ENCODE results near the gene PPP1R14B. TPM values are rescaled to one million over a fixed set of nuclear protein-coding genes. Genes with fewer than 3 reads are reported as not detected.

PPP1R14B gene
- total and polyA plus RNA-seq, 2 of the 13 experiments (the other 11 are each of a cell fraction or from before 2014, with no cell fraction given), result 110 to 148 TPM

- TF ChIP-seq ZNF18 (CRISPR knock-in tag; IDR thresholded peaks at IDR 0.05; ENCODE audit: insufficient replicate concordance), result no peak
- TF ChIP-seq THYN1 (CRISPR knock-in tag; IDR thresholded peaks at IDR 0.05; ENCODE audit: borderline replicate concordance, low read depth), result no peak
- peak; percentile 29; the same call in 1 of the 2 replicates for TF ChIP-seq MEIS2 (CRISPR knock-in tag; IDR thresholded peaks at IDR 0.05)
- no peak for TF ChIP-seq REL (CRISPR knock-in tag; conservative IDR thresholded peaks at IDR 0.05)
- TF ChIP-seq DR1 (CRISPR knock-in tag; IDR thresholded peaks at IDR 0.05), result no peak
- no peak for TF ChIP-seq ZNF770 (CRISPR knock-in tag; IDR thresholded peaks at IDR 0.05)
- peak; percentile 67; the same call in 1 of the 2 replicates for TF ChIP-seq NFYC (CRISPR knock-in tag; IDR thresholded peaks at IDR 0.05)
- TF ChIP-seq ZFX (CRISPR knock-in tag; IDR thresholded peaks at IDR 0.05; ENCODE audit: low read depth), result peak; percentile 81
- TF ChIP-seq HES4 (CRISPR knock-in tag; IDR thresholded peaks at IDR 0.05; ENCODE audit: borderline replicate concordance), result peak; percentile 13
- TF ChIP-seq, protein P1, sequence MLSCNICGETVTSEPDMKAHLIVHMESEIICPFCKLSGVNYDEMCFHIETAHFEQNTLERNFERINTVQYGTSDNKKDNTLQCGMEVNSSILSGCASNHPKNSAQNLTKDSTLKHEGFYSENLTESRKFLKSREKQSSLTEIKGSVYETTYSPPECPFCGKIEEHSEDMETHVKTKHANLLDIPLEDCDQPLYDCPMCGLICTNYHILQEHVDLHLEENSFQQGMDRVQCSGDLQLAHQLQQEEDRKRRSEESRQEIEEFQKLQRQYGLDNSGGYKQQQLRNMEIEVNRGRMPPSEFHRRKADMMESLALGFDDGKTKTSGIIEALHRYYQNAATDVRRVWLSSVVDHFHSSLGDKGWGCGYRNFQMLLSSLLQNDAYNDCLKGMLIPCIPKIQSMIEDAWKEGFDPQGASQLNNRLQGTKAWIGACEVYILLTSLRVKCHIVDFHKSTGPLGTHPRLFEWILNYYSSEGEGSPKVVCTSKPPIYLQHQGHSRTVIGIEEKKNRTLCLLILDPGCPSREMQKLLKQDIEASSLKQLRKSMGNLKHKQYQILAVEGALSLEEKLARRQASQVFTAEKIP (CRISPR knock-in tag; IDR thresholded peaks at IDR 0.05; ENCODE audit: borderline replicate concordance), result no peak
- no peak for TF ChIP-seq ZNF496 (CRISPR knock-in tag; IDR thresholded peaks at IDR 0.05; ENCODE audit: insufficient replicate concordance)
- peak; percentile 87 for TF ChIP-seq TERF1 (CRISPR knock-in tag; IDR thresholded peaks at IDR 0.05)
- TF ChIP-seq MAX (IDR thresholded peaks at IDR 0.05), result peak; percentile 67
- peak; percentile 7; the same call in 1 of the 2 replicates for TF ChIP-seq ZBTB25 (CRISPR knock-in tag; IDR thresholded peaks at IDR 0.05)
- TF ChIP-seq GMEB1 (CRISPR knock-in tag; IDR thresholded peaks at IDR 0.05; ENCODE audit: borderline replicate concordance), result no peak
- no peak for TF ChIP-seq NFRKB (IDR thresholded peaks at IDR 0.05)
- no peak for TF ChIP-seq SMARCC2 (IDR thresholded peaks at IDR 0.05)
Measured at GRCh38 chr11:64226507-64227051, 20.2 kb downstream of the PPP1R14B start (continued).

Measured in HepG2 (cell line).